HepG2 (cell line): ENCODE measurements around the gene BUD23. TPM values are rescaled to one million over a fixed set of nuclear protein-coding genes. Genes with fewer than 3 reads are reported as not detected.
A peak's percentile ranks its signal among the peaks of the same experiment; 100 is the strongest.

Experiments used
- ATAC-seq: fragments of 200-7000 bp; cut with Tn5 transposase; 3 replicates; pipeline ENCODE4 v1.9.1; 2020; ENCODE audit warnings: mild to moderate bottlenecking, moderate library complexity
- BruUV-seq: library from RNA; stranded (reverse); fragments of 400-500 nt; replicated peaks from 2 replicates; lab custom pipeline; 2021; lab: Mats Ljungman, UMichigan
- CTCF ChIA-PET: fragments of 300-600 bp; formaldehyde crosslinking; extraction: SDS; loops from one replicate; lab custom pipeline; 2021; ENCODE audit warnings: low total read pairs, inconsistent platforms, low intra/inter-chr PET ratio; lab: Yijun Ruan, JAX
- POLR2A ChIA-PET: fragments of 350-600 bp; sonication (Branson Sonifier 250); formaldehyde crosslinking; loops from one replicate; lab custom pipeline; 2020; ENCODE audit warnings: antibody characterized with exemption, inconsistent platforms; lab: Yijun Ruan, JAX
- DNase-seq: peaks from one replicate; pipeline ENCODE4 v3.0.0-alpha.2; 2015; ENCODE audit warnings: low spot score
- FAIRE-seq: peaks from 3 replicates; lab custom pipeline; 2011; peaks lifted over from hg19 to GRCh38; lab: Jason Lieb, UNC
- H2AFZ ChIP-seq: one replicate; pipeline ENCODE4 v1.6.1; 2011; ENCODE audit warnings: low read length, inconsistent platforms
- H3K27ac ChIP-seq: fragments of 300-600 bp; 3 replicates; pipeline ENCODE4 v1.8.0; 2011; ENCODE audit warnings: mixed run types, mild to moderate bottlenecking, mixed read lengths, low read length, inconsistent platforms; ENCODE audit not compliant: insufficient read depth; ENCODE audit errors: extremely low read length
- H3K27me3 ChIP-seq, 2 experiments: fragments of 200-600 bp in 1 of 2; 2 replicates in 1 of 2; 3 replicates in 1 of 2; pipeline versions ENCODE4 v1.6.0 to v1.8.0; 2011; ENCODE audit warnings: low read length in 2 of 2, mild to moderate bottlenecking in 2 of 2, moderate library complexity in 2 of 2, inconsistent platforms in 1 of 2; ENCODE audit not compliant: insufficient read depth in 2 of 2, control insufficient read depth in 1 of 2
- H3K36me3 ChIP-seq, 2 experiments: fragments of 200-600 bp in 1 of 2; replicated peaks in 1 of 2; 2 replicates in 1 of 2; 3 replicates in 1 of 2; pipeline versions ENCODE4 v1.5.1 to v1.8.0; 2011; ENCODE audit warnings: low read length in 2 of 2, inconsistent platforms in 1 of 2; ENCODE audit not compliant: insufficient read depth in 2 of 2, control insufficient read depth in 1 of 2
- H3K4me1 ChIP-seq: 2 replicates; pipeline ENCODE4 v1.5.1; 2012; ENCODE audit warnings: low read length, inconsistent platforms; ENCODE audit not compliant: insufficient read depth
- H3K4me2 ChIP-seq: 2 replicates; pipeline ENCODE4 v1.6.0; 2011; ENCODE audit warnings: low read depth, low read length, inconsistent platforms
- H3K4me3 ChIP-seq, 3 experiments: fragments of 200-600 bp in 1 of 3; sonication (generic), shearing (Covaris generic) in 1 of 3; replicated peaks in 1 of 3; 2 replicates each; pipeline ENCODE4 v1.5.1; 2011 to 2016; ENCODE audit warnings: low read length in 3 of 3, inconsistent platforms in 2 of 3, low read depth in 2 of 3, mild to moderate bottlenecking in 2 of 3, control low read depth in 1 of 3, mixed read lengths in 1 of 3; ENCODE audit not compliant: insufficient read depth in 1 of 3
- H3K79me2 ChIP-seq: one replicate; pipeline ENCODE4 v1.6.1; 2011; ENCODE audit warnings: low read length, inconsistent platforms; ENCODE audit not compliant: insufficient read depth
- H3K9ac ChIP-seq: 2 replicates; pipeline ENCODE4 v1.6.0; 2011; ENCODE audit warnings: mild to moderate bottlenecking, low read depth, low read length, inconsistent platforms; ENCODE audit not compliant: insufficient read depth
- H3K9me3 ChIP-seq: 2 replicates; pipeline ENCODE4 v1.5.1; 2012; ENCODE audit warnings: mild to moderate bottlenecking, low read length
- H4K20me1 ChIP-seq: 2 replicates; pipeline ENCODE4 v1.6.0; 2011; ENCODE audit warnings: inconsistent platforms, mild to moderate bottlenecking, low read length, moderate library complexity; ENCODE audit not compliant: insufficient read depth
- ATM ChIP-seq: fragments of 450-650 bp; IDR thresholded peaks from 2 replicates; pipeline ENCODE4 v1.7.1; 2017; ENCODE audit warnings: mild to moderate bottlenecking, borderline replicate concordance
- ATRX ChIP-seq: sonication (generic); formaldehyde crosslinking; IDR thresholded peaks from 2 replicates; pipeline ENCODE4 v1.4.0; 2020; ENCODE audit warnings: missing genetic modification reagents, borderline replicate concordance
- BORCS8-MEF2B ChIP-seq: sonication (generic); formaldehyde crosslinking; IDR thresholded peaks from 2 replicates; pipeline ENCODE4 v1.8.0; 2022; ENCODE audit warnings: mild to moderate bottlenecking, missing genetic modification reagents
- FOXK1 ChIP-seq: sonication (generic); formaldehyde crosslinking; IDR thresholded peaks from 2 replicates; pipeline ENCODE4 v1.4.0; 2020; ENCODE audit warnings: low read depth, missing genetic modification reagents, borderline replicate concordance
- HNRNPH1 ChIP-seq: fragments of 200-400 bp; formaldehyde crosslinking; optimal IDR thresholded peaks from 2 replicates; pipeline ENCODE3; 2017; ENCODE audit warnings: mild to moderate bottlenecking, low read depth, low read length
- HOXD1 ChIP-seq: sonication (generic); formaldehyde crosslinking; IDR thresholded peaks from 2 replicates; pipeline ENCODE4 v1.5.0; 2020; ENCODE audit warnings: missing genetic modification reagents
- KDM3A ChIP-seq: IDR thresholded peaks from 2 replicates; pipeline ENCODE4 v1.6.1; 2018; ENCODE audit warnings: low read depth, missing compliant biosample characterization
- LCORL ChIP-seq, 2 experiments: fragments of 450-650 bp in 1 of 2; sonication (generic) in 1 of 2; formaldehyde crosslinking in 1 of 2; IDR thresholded peaks; 2 replicates each; pipeline versions ENCODE4 v1.5.0 to v1.6.1; 2017 to 2020; ENCODE audit warnings: antibody characterized with exemption in 1 of 2, missing genetic modification reagents in 1 of 2
- MEIS2 ChIP-seq: sonication (generic); formaldehyde crosslinking; IDR thresholded peaks from 2 replicates; pipeline ENCODE4 v1.9.0; 2021; ENCODE audit warnings: mild to moderate bottlenecking, missing genetic modification reagents
- MTF2 ChIP-seq: sonication (generic); formaldehyde crosslinking; IDR thresholded peaks from 2 replicates; pipeline ENCODE4 v1.5.0; 2020; ENCODE audit warnings: missing genetic modification reagents, borderline replicate concordance
- MYC ChIP-seq: sonication (generic); formaldehyde crosslinking; IDR thresholded peaks from 2 replicates; pipeline ENCODE4 v1.9.0; 2021; ENCODE audit warnings: missing genetic modification reagents, borderline replicate concordance
- NONO ChIP-seq, 2 experiments: fragments of 450-650 bp in 1 of 2; sonication (generic) in 1 of 2; formaldehyde crosslinking in 1 of 2; IDR thresholded peaks in 1 of 2; conservative IDR thresholded peaks in 1 of 2; 2 replicates each; pipeline versions ENCODE4 v1.6.1 to v1.8.0; 2017 to 2022; ENCODE audit warnings: mild to moderate bottlenecking in 1 of 2, missing genetic modification reagents in 1 of 2, moderate library complexity in 1 of 2
- PRMT3 ChIP-seq: sonication (generic); formaldehyde crosslinking; IDR thresholded peaks from 2 replicates; pipeline ENCODE4 v1.8.1; 2022; ENCODE audit warnings: low read depth, mild to moderate bottlenecking, moderate library complexity, missing genetic modification reagents, borderline replicate concordance
- RBAK ChIP-seq: sonication (generic); formaldehyde crosslinking; IDR thresholded peaks from 2 replicates; pipeline ENCODE4 v1.5.1; 2020; ENCODE audit warnings: mild to moderate bottlenecking, missing genetic modification reagents
- SIN3A ChIP-seq: IDR thresholded peaks from 2 replicates; pipeline ENCODE4 v1.6.1; 2011; ENCODE audit warnings: low read depth, mild to moderate bottlenecking, control low read depth, low read length, borderline replicate concordance
- TBL1XR1 ChIP-seq: fragments of 150-350 bp; IDR thresholded peaks from 2 replicates; pipeline ENCODE4 v1.6.1; 2014; ENCODE audit warnings: borderline replicate concordance, low read length; ENCODE audit not compliant: partially characterized antibody
- TFAP4 ChIP-seq: sonication (generic); IDR thresholded peaks from 2 replicates; pipeline ENCODE4 v1.6.1; 2016; ENCODE audit warnings: low read depth, borderline replicate concordance
- ZBTB7B ChIP-seq: sonication (generic); formaldehyde crosslinking; IDR thresholded peaks from 2 replicates; pipeline ENCODE4 v1.4.0; 2020; ENCODE audit warnings: missing genetic modification reagents
- ZNF326 ChIP-seq: sonication (generic); formaldehyde crosslinking; IDR thresholded peaks from 2 replicates; pipeline ENCODE4 v1.4.0; 2020; ENCODE audit warnings: missing genetic modification reagents, borderline replicate concordance
- ZNF432 ChIP-seq: sonication (generic); formaldehyde crosslinking; IDR thresholded peaks from 2 replicates; pipeline ENCODE4 v1.5.0; 2020; ENCODE audit warnings: missing genetic modification reagents, mild to moderate bottlenecking, borderline replicate concordance
- ZNF44 ChIP-seq: sonication (generic); formaldehyde crosslinking; IDR thresholded peaks from 2 replicates; pipeline ENCODE4 v1.5.1; 2020; ENCODE audit warnings: mild to moderate bottlenecking, missing genetic modification reagents
- ZNF782 ChIP-seq: sonication (generic); formaldehyde crosslinking; IDR thresholded peaks from 2 replicates; pipeline ENCODE4 v1.4.0; 2020; ENCODE audit warnings: missing genetic modification reagents, mild to moderate bottlenecking, borderline replicate concordance
- ZNF883 ChIP-seq: sonication (generic); formaldehyde crosslinking; IDR thresholded peaks from 2 replicates; pipeline ENCODE4 v1.5.1; 2020; ENCODE audit warnings: mild to moderate bottlenecking, missing genetic modification reagents; ENCODE audit errors: not compliant biosample characterization
- ZZZ3 ChIP-seq: sonication (generic); formaldehyde crosslinking; IDR thresholded peaks from 2 replicates; pipeline ENCODE4 v1.4.0; 2020; ENCODE audit warnings: missing genetic modification reagents, mild to moderate bottlenecking, borderline replicate concordance
- WGBS: methylation state at CpG from one replicate; pipeline ENCODE4 v1.1.6; 2017; ENCODE audit warnings: low lambda C conversion rate; 5-methylcytosine and 5-hydroxymethylcytosine counted together
- in situ Hi-C: cut with HindIII; loops from 2 replicates; pipeline ENCODE4 v1.10.0; 2017; ENCODE audit warnings: low pct_unique_long_range_greater_than_20kb; ENCODE audit not compliant: extremely low pct_ligation_motif_present
- intact Hi-C: fragments of 100-400 bp; cut with micrococcal nuclease; formaldehyde crosslinking; loops from one replicate; pipeline ENCODE4 v1.10.0; 2022; ENCODE audit not compliant: unreplicated experiment
- polyA plus RNA-seq, 8 experiments: library from polyadenylated mRNA; depleted of rRNA in 3 of 8; stranded (reverse) in 7 of 8; unstranded in 1 of 8; fragments of >200 nt; fragmentation: Illumina TruSeq in 4 of 8; extraction: Trizol in 4 of 8; gene quantifications; 2 replicates each; pipeline versions ENCODE4 v1.2.1 to v1.2.3, GENCODE V29; 2011 to 2016; ENCODE audit warnings: low read depth in 4 of 8, missing spikeins in 1 of 8, mixed read lengths in 1 of 8; ENCODE audit not compliant: insufficient read depth in 1 of 8
- total RNA-seq, 5 experiments: library from RNA; depleted of rRNA; stranded (reverse); fragments of >200 nt; fragmentation: Illumina TruSeq; extraction: Trizol; gene quantifications; 2 replicates each; pipeline ENCODE4 v1.2.3, GENCODE V29; 2016; ENCODE audit warnings: low read depth in 1 of 5

BUD23 gene
- total and polyA plus RNA-seq, 2 of the 13 experiments (the other 11 are each of a cell fraction or from before 2014, with no cell fraction given) = 47.5 to 54.5 TPM

- peaks cover 43% of the 10 kb centered on the region for H3K4me1 ChIP-seq
- CTCF ChIA-PET = no interaction called here
- 0 out of 2 replicates have a peak, but pooled peaks have one; percentile 12 for TF ChIP-seq FOXK1
- TF ChIP-seq ZNF44 = no peak
- no peak for TF ChIP-seq ZNF883 (CRISPR knock-in tag)
- TF ChIP-seq ZBTB7B = peak; percentile 64
- TF ChIP-seq LCORL (IDR thresholded peaks at IDR 0.05) = no peak
- TF ChIP-seq LCORL (CRISPR knock-in tag; IDR thresholded peaks at IDR 0.05) = peak; percentile 72; the same call in 1 of the 2 replicates
- TF ChIP-seq TBL1XR1 = no peak
- TF ChIP-seq RBAK = no peak
- TF ChIP-seq NONO (IDR thresholded peaks at IDR 0.05) = no peak
- peak; percentile 86 for TF ChIP-seq NONO (CRISPR knock-in tag; conservative IDR thresholded peaks at IDR 0.05)
- TF ChIP-seq ATM = no peak
- 0 out of 2 replicates have a peak, but pooled peaks have one; percentile 27 for TF ChIP-seq MTF2
- no peak for TF ChIP-seq MEIS2
- TF ChIP-seq BORCS8-MEF2B (CRISPR knock-in tag) = peak; percentile 78; the same call in 1 of the 2 replicates
- peak; percentile 44; the same call in 1 of the 2 replicates for TF ChIP-seq HOXD1
- TF ChIP-seq ZNF326 (CRISPR knock-in tag) = no peak
- no peak for TF ChIP-seq PRMT3 (CRISPR knock-in tag)
- TF ChIP-seq MYC (CRISPR knock-in tag) = peak; percentile 69; the same call in 1 of the 2 replicates
- TF ChIP-seq ATRX = no peak
- peak; percentile 45; the same call in 1 of the 2 replicates for TF ChIP-seq SIN3A
- TF ChIP-seq KDM3A (CRISPR knock-in tag) = no peak; the same call in 1 of the 2 replicates
- no peak for TF ChIP-seq HNRNPH1
- 0 out of 2 replicates have a peak, but pooled peaks have one; percentile 66 for TF ChIP-seq ZNF782 (CRISPR knock-in tag)
- peak; percentile 76; the same call in 1 of the 2 replicates for TF ChIP-seq ZZZ3 (CRISPR knock-in tag)
- no peak for TF ChIP-seq ZNF432
- no peak for TF ChIP-seq TFAP4
These were observed 55.4 kb downstream of the BUD23 start, which contains the start of gene ABHD11 for GRCh38 chr7:73738612-73739386. ABHD11 (minus strand) TSS chr7:73738802; CDS start chr7:73738770, 32 bp downstream.

More at GRCh38 chr7:73738612-73739386, 55.4 kb downstream of the BUD23 start, which contains the start of gene ABHD11:
- WGBS = 1% methylated on average over 34 of the region's 84 CpGs
- BruUV-seq = TSS peak; percentile 93
- DNase-seq (peak; percentile 85), FAIRE-seq (peak; percentile 75), ATAC-seq (peak; percentile 72)
- Histone ChIP-seq H3K79me2 (no peaks in the 10 kb centered on the region), H2AFZ (no peak within 1 kb of the TSS), H3K27me3 (no peaks in the 10 kb centered on the region), H4K20me1 (no peaks in the 10 kb centered on the region), H3K27ac (peak within 1 kb of the TSS; percentile 74), H3K4me3 (peak within 1 kb of the TSS; percentile 77 to 97 (median 92)), H3K36me3 (peaks cover 0 to 9% of the 10 kb centered on the region in 2 experiments; a peak in 1 of 5 replicates), H3K9ac (peak within 1 kb of the TSS; percentile 95), H3K9me3 (no peaks in the 10 kb centered on the region), H3K4me2 (peak within 1 kb of the TSS; percentile 98)
- POLR2A ChIA-PET = interaction anchor here (0.6 to 1.7 kb wide), 10 partner anchors 10 to 271 kb away, joined by 3 to 6 read pairs (median 4); partner anchors contain the start of gene MLXIPL
- in situ Hi-C loops = no loop called here
- intact Hi-C loops = no loop called here
